Stimulated activated CD8-positive, alpha-beta memory T cell treated with anti-CD3 and anti-CD28 coated beads, Interleukin-12 subunit alpha, Interleukin-12 subunit beta, amount 100 ng/mL, for 24 hours (primary cell): ENCODE data around the gene YPEL3.

Experiments used
- DNase-seq: peaks from one replicate; pipeline ENCODE4 v3.0.0-alpha.2; 2020; ENCODE audit errors: extremely low read depth

The YPEL3 gene

GRCh38 chr16:30049871-30050270, 46.1 kb downstream of the YPEL3 start:
- no peak for DNase-seq

GRCh38 chr16:30046588-30046987, 49.4 kb downstream of the YPEL3 start:
- DNase-seq: no peak

GRCh38 chr16:30046178-30046577, 49.8 kb downstream of the YPEL3 start:
- no peak for DNase-seq
